Measurements from ENCODE around the gene RASSF4. TPM values are rescaled to one million over a fixed set of nuclear protein-coding genes. Genes with fewer than 3 reads are reported as not detected.

The RASSF4 gene
- total and polyA plus RNA-seq, 9 donors, result 4.8 to 21.9 (median 8.1) TPM

- WGBS, 3 donors, result 83 to 87% (median 86%) methylated on average over 7 of the region's 7 CpGs
- Histone ChIP-seq H3K4me3 (no peak overlapping the region), H3K4me1 (ENCODE audit: insufficient read depth) (peaks cover 2% of the 10 kb centered on the region), H3K36me3 (no peaks in the 10 kb centered on the region), H3K27me3 (no peaks in the 10 kb centered on the region), H3K9me3 (no peaks in the 10 kb centered on the region), H3K27ac (no peak overlapping the region)
- intact Hi-C loops (cut with DNase I), result no loop called here
- no peak for DNase-seq
- TF ChIP-seq CTCF (IDR thresholded peaks at IDR 0.05), result no peak
- TF ChIP-seq POLR2A (IDR thresholded peaks at IDR 0.05), result no peak
- TF ChIP-seq EP300 (IDR thresholded peaks at IDR 0.05), result no peak
These were observed 36.6 kb upstream of the RASSF4 start for GRCh38 chr10:44922796-44923545.

- Histone ChIP-seq H3K27me3 (no peaks in the 10 kb centered on the region), H3K4me3 (no peak overlapping the region), H3K36me3 (no peaks in the 10 kb centered on the region), H3K4me1 (ENCODE audit: insufficient read depth) (peaks cover 2% of the 10 kb centered on the region), H3K9me3 (no peaks in the 10 kb centered on the region), H3K27ac (no peak overlapping the region)
- TF ChIP-seq POLR2A (IDR thresholded peaks at IDR 0.05) (no peak), EP300 (IDR thresholded peaks at IDR 0.05) (no peak), CTCF (IDR thresholded peaks at IDR 0.05) (no peak)
- 89 to 94% (median 93%) methylated on average over 3 of the region's 3 CpGs for whole genome bisulfite sequencing, 3 donors
- no peak for DNase-seq
- intact Hi-C loops (cut with DNase I), result no loop called here
These were observed 36.0 kb upstream of the RASSF4 start for GRCh38 chr10:44923611-44924010.

- intact Hi-C loops (cut with DNase I), result no loop called here
- Histone ChIP-seq H3K9me3 (no peaks in the 10 kb centered on the region), H3K36me3 (no peaks in the 10 kb centered on the region), H3K27ac (no peak overlapping the region), H3K4me1 (ENCODE audit: insufficient read depth) (peaks cover 2% of the 10 kb centered on the region), H3K4me3 (no peak overlapping the region), H3K27me3 (no peaks in the 10 kb centered on the region)
- TF ChIP-seq EP300 (IDR thresholded peaks at IDR 0.05) (no peak), POLR2A (IDR thresholded peaks at IDR 0.05) (no peak), CTCF (IDR thresholded peaks at IDR 0.05) (no peak)
- 66 to 86% (median 81%) methylated on average over 21 of the region's 21 CpGs for WGBS, 3 donors
- no peak for DNase-seq
These were observed 35.2 kb upstream of the RASSF4 start for GRCh38 chr10:44924261-44925040.

GRCh38 chr10:44925224-44925623 is 34.4 kb upstream of the RASSF4 start:
- Histone ChIP-seq H3K27ac (no peak overlapping the region), H3K4me1 (ENCODE audit: insufficient read depth) (peaks cover 2% of the 10 kb centered on the region), H3K36me3 (no peaks in the 10 kb centered on the region), H3K9me3 (no peaks in the 10 kb centered on the region), H3K4me3 (no peak overlapping the region), H3K27me3 (no peaks in the 10 kb centered on the region)
- 70 to 77% (median 74%) methylated on average over 7 of the region's 7 CpGs for WGBS, 3 donors
- intact Hi-C loops (cut with DNase I), result no loop called here
- TF ChIP-seq CTCF (IDR thresholded peaks at IDR 0.05) (no peak), POLR2A (IDR thresholded peaks at IDR 0.05) (no peak), EP300 (IDR thresholded peaks at IDR 0.05) (no peak)
- no peak for DNase-seq

All from ovary (tissue), 9 donors.